Embryonic facial prominence (tissue), 1 donor: Measurements from ENCODE around the gene RAPGEF3.

Experiments used
- DNase-seq: peaks from one replicate; pipeline ENCODE4 v3.0.0-alpha.2; 2016; ENCODE audit errors: extremely low spot score

RAPGEF3 gene

GRCh38 chr12:47755655-47756562, 2.8 kb downstream of the RAPGEF3 start:
- DNase-seq, result no peak

- DNase-seq, result no peak
Observed at GRCh38 chr12:47754881-47755280, 3.8 kb downstream of the RAPGEF3 start.

DNA sequence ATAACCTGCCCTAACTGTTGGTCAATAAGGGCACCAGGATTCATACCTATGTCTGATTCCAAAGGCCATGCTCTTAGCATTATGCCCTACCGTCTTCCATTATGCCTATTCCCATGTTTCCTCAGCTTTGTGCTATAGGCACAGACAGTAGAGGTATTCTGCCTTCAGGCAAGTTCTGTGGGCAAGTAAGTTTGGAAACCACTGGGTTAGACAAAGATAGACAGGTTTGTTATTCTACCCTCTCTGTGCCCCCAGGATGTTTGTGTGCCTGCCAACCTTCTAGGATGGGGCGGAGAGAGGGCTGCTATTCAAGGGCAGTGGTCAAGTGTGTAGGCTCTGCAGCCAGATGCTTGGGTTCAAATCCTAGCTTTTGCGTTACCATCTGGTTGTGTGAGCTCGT, 4.6 kb downstream of the RAPGEF3 start:
- DNase-seq, result no peak

DNA sequence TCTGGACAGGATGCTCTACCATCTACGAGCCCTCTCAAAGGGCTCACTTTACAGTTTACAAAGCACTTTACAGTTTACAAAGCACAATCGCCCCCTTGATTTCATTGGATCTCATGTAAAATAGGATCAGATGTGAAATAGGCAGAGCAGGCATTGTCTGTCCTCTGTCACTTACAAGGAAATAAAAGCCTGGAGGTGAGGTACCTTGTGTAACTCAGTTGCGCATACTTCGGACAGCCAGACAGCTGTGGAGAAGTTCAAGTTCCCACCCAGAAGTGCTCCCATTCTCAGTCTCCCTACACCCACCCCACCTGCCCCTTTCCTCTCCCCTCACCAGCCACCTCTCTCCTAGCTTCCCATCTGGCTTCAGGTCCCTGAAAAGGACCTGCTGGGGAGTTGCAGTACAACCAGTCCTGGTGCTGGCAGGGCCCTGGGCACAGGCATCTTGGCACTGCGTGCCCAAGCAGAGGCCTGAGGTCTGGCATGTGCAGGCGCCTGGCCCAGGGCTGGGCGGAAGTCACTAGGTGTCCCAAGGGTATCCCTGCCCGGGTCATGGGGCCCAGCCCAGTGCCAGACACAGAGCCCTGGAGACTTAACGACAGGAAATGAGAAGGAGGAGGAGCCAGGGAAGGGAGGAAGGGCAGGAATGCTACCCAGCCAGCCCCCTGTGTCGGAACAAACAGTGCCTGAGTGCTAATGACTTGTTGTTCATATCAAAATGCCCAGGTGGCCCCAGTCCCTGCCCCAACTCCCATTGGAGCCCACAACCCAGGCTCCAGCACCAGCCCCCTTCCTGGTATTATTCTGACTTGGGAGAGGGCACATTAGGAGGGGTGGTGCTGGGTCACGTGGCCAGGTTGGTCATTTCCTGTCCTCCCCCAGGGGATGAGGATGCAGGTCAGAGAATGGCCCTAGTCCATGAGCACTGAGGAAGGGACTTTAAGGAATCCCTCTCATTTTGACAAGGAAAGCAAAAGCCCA, 5.4 kb downstream of the RAPGEF3 start:
- no peak for DNase-seq

DNA sequence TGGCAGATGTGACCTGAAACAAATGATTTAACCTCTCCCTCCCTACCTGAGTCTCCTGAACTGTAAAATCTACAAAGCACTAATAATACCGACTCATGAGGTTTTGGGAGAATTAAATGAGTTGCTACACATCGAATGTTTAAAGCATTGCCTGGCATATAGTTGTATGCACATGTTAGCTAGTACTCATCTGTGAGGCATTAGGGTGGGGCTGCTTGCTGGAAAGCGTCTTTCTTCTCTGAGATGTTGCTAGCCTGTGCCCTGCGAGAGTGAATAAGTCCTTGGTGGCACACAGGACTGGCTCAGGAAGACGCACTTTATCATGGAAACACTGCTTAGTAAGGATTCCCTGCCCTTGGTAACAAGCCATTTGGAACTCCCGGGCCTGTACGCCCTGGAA, 6.1 kb downstream of the RAPGEF3 start:
- DNase-seq, result no peak

- no peak for DNase-seq
Observed at GRCh38 chr12:47752121-47752520, 6.6 kb downstream of the RAPGEF3 start.

DNA sequence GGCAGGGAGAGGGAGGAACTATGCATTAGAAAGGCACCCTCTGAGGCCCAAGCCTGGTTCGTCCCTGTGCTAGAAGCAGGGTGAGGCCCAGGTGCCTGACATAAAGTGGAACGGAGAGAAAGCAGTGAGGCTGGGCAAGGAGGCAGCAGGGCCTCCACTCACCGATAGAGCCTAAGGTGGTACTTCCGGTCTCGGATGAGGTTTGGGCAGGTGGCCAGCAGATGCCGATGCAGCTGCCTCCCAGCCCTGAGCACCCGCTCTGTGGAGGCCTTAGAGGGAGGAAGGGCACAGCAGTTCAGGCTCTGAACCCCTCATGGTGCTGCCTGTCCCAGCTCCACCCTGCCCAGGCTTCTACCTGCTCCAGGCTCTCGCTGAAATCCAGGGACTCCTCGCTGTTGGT, 7.1 kb downstream of the RAPGEF3 start:
- DNase-seq, result no peak

DNA sequence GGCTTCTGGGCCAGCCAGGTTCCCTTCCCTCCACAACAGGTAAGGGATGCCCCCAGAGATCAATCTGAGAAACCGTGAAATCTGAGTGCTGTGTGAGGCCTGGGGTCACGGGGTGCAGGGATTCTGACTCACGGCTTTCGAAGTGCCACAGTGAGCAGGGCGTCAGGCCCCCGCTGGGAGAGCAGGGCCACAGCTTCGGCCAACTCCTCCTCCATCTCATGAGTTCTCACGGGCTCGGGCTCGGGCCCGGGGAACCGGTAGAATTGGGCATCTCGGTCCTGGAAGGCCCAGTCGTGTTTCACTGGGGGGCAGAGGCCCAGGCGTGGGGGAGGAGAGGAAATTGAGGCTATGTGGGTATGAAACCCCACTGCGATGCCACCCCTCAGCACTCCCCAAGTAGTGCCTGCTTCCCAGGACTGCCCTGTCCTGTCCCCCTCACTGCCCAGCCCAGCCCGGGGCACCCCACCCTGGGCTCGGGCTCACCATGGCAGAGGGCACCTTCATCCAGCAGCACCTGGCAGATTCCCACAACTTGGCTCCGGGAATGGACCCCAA, 7.7 kb downstream of the RAPGEF3 start:
- no peak for DNase-seq

DNA sequence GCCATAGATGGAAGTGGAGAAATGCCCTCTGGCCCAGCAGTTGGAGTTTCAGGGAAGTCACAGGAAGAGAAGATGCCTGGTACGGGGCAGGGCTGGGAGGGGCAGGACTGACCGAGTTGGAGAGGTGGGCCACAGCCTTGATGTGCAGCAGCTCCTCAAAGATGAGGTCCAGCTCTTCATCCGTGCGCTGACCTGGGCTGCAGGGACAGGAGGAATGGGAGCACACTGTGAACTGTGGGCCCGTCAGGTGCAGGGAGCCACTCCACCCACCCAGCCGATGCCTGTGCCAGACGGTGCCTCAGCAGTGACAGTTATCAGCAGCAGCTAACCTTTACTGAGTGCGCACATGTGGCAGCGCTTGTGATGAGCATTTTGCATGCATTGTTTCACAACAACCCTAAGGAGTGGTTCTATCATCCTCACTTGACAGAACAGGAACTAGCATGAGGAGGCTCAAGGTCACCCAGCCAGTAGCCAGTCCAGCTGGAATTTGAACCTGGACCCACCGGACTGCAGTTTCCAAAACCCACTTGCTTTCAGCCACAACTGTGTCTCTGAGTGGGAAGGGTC, 8.4 kb downstream of the RAPGEF3 start:
- DNase-seq, result no peak

DNA sequence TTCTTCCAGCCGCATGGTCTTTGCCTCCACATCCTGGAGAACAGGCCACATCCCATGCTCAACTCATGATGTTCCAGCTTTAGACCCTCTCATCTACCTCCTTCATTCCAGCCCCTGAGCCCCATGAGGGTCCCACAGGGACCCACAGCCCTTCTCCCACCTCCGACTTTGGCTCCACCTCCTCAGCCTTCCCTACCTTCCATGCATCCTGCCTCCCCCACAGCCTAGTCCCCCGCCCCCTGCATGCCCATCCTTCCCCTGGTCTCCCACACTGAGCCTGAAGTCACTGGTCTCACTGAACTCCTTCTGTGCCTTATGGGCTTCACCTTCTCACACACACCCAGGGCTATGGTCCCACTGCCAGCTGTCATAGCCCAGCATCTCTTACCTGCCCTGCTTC, 9.8 kb downstream of the RAPGEF3 start:
- DNase-seq, result no peak

- DNase-seq, result no peak
Observed at GRCh38 chr12:47748507-47748828, 10.2 kb downstream of the RAPGEF3 start.

GRCh38 chr12:47747596-47748506, 10.8 kb downstream of the RAPGEF3 start:
- no peak for DNase-seq

DNA sequence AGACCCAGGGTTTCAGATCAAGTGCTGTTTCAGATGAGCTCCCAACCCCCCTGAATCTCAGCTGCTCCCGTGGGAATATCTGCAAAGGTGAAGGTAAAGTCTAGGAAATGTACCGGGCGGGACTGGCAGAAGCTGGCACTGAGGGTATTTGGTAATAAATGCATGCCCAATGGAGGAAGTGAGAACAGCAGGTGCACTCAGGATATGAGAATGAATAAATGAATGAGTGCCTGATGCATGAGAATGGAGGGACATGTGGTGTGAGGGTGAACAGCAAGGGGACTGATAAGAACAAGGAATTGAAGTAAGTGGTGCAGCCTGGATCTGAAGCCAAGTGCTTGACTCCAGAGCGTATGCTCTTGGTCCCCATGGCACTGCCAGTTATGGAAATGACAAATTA, 11.6 kb downstream of the RAPGEF3 start:
- DNase-seq, result no peak

DNA sequence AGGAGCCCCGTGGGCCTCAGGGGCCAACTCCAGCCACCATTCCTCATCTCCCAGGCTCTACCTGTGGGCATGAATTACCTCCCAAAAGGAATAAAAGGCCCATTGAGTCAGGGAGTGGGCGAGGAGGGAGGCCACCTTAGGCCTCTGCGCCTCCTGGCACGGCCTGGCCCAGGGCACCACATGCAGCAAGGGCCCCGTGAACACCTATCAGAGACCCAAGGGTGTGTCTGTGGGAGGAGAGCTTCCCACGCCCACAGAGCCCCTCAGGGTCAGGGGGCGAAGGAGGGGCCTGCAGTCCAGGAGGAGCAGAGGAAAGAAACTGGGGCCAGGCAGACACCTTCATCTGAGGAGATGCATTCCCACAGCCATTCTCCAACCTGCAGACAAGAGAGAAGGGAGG, 12.2 kb downstream of the RAPGEF3 start:
- DNase-seq, result no peak

- no peak for DNase-seq
Observed at GRCh38 chr12:47746073-47746472, 12.6 kb downstream of the RAPGEF3 start.

DNA sequence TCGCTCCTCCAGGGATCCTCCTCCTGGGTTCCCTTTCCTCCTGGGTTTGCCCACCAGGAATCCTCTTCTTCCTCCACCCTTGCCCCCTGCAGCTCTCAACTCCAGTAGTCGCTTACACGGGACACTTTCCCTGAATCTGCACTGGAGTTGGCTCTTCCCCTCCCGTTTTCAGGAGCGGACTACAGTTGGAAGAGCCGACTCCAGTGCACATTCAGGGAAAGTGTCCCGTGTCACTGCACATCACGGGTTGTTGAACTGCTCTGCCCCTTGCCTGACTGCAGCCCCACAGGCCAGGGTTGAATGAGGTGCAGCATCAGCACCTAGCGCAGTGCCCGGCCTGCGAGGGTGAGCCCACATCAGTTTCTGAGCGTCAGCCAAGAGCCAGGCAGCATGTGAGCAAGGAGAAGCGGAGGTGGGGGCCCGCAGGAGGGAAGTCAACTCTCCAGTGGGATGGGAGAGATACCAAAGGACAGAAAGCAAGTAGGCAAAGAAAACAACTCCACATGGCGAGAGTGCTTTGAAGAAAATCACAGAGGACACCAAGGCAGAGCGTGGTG, 13.1 kb downstream of the RAPGEF3 start:
- DNase-seq, result no peak

GRCh38 chr12:47744778-47745436, 13.8 kb downstream of the RAPGEF3 start:
- DNase-seq, result no peak

DNA sequence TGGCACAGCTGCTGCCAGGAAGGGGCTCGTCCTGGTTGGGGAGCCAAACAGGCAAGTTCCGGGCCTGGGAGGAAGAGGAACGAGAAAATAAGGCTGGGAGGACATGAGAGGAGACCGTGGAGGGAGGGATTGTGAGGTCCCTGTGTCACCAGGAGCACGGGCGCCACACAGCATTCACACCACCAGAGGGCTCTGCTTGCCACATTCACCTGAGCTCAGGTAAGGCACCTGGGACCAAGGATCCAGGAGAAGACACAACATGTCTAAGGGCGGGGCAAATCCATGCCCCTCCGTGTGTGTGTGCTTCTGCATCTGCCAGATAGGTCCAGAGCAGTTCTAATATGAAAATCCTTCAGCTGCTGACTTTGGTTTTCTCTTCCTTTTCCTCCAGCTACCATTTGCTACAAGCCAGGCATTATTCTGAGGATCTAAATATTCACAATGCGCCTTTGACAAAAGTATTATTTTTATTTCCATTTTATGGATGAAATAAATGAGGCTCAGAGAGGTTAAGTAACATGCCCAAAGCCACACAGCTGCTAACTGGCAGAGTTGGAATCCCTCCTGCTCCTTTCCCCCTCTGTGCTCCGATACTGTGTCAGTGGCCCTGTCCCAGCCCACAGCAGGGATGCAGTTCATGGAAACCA, 14.6 kb downstream of the RAPGEF3 start:
- DNase-seq, result no peak

DNA sequence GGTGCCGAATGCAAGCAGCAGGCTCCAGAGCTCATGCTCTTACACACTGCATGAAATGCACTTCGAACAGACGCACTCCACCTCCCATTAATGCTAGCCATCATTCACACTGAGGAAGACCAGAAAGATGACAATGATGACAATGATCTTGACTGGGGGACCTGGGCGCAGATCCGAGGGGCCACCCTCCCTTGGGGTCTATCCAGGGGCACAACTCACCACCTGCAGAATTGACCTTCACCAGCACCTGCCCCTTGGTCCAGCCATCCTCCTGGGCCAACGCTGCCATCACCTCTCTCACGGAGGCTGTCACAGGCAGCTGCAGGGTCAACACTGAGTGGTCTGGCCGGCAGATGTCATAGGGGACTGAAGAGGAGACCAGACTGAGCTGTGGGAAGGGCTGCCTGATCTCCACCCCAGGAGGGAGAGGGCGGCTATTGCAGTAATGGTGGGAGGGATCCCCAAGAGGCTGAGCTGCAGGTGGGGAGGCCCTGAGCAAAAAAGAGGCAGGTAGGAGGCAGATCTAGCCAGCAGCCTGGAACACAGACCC, 15.3 kb downstream of the RAPGEF3 start:
- no peak for DNase-seq
